GM12872 (cell line): ENCODE data around the gene TCAP.

Experiments used
- TF ChIP-seq, protein P1 (sequence below): IDR thresholded peaks from 3 replicates; pipeline ENCODE4 v1.5.1; 2011; ENCODE audit warnings: low read depth, mild to moderate bottlenecking, low read length, moderate library complexity; ENCODE audit not compliant: insufficient read depth

Gene TCAP

DNA sequence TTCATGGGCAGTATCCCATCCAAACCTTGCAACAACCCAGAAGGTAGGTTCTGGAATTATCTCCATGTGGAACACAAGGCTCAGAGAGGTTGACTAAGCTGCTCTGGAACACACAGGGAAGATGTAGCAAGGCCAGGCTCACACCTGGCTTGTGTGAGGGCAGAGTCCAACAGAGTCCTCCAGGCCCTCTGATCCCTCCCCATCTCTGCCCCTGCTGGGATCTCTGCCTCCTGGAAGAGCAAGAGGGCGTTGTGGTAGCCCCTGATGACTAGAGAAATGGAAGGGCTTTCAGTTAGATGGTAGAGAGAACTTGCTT, 45.4 kb upstream of the TCAP start:
- TF ChIP-seq, protein P1, sequence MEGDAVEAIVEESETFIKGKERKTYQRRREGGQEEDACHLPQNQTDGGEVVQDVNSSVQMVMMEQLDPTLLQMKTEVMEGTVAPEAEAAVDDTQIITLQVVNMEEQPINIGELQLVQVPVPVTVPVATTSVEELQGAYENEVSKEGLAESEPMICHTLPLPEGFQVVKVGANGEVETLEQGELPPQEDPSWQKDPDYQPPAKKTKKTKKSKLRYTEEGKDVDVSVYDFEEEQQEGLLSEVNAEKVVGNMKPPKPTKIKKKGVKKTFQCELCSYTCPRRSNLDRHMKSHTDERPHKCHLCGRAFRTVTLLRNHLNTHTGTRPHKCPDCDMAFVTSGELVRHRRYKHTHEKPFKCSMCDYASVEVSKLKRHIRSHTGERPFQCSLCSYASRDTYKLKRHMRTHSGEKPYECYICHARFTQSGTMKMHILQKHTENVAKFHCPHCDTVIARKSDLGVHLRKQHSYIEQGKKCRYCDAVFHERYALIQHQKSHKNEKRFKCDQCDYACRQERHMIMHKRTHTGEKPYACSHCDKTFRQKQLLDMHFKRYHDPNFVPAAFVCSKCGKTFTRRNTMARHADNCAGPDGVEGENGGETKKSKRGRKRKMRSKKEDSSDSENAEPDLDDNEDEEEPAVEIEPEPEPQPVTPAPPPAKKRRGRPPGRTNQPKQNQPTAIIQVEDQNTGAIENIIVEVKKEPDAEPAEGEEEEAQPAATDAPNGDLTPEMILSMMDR = no peak

DNA sequence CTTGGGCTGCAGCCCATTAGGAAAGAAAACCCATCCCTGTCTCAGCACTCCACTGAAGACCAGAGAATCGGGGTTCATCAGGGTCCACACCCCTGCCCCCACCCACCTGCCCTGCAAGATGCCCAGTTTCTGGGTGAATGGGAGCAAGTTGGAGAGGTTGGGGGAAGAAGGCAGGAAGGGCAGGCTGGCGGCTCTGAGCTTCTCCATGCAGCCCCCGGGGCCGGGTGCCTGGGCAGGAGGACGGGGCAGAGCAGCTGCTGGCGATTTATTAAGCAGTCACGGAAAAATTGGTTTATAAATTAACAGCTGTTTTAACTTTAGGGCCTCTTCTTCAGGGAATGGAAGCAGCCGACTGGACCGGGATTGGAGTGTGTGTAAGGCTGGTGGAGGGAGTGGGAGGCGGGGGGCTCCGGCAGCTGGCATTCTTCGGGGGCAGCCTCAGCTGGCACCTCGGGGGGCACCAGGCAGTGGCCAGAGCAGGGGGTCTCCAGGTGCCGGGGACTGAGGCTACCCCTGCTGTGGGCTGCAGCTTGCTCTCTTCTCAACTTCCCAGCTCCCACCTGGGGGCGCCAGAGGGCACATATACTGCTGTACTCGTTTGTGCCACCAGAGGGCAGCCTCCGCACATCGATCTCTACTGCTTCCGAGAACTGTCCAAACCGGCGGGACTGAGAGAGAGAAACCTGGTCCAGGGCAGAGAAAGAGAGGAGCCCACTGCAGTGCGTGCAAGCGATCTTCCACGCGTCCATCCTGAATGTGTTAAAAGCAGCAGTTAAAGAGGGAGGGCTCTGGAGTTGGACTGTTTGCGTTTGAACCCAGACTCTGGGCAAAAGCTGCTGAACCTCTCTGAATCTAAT, 43.4 kb upstream of the TCAP start:
- TF ChIP-seq, protein P1 = peak; percentile 100

DNA sequence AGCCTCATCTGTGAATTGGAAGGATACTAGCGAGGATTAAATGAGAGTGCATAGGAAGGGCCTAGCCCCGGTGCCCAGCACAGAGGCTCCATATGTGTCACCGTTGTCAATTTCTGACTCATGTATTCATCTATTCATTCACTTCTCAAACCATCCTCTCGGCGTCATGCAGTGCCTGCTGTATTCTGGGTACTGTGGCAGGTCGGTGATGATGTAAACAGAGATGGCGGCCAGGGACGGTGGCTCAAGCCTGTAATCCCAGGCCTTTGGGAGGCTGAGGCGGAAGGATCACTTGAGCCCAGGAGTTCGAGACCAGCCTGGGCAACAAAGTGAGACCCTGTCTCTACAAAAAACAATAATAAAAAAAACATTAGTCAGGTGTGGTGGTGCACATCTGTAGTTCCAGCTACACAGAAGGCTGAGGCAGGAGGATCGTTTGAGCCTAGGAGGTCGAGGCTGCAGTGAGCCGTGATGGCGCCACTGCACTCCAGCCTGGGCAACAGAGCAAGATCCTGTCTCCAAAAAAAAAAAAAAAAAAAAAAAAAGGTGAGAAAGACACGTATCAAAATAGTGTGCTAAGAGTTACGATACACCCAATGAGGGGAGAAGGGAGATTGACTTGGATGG, 42.7 kb upstream of the TCAP start:
- TF ChIP-seq, protein P1 = no peak

DNA sequence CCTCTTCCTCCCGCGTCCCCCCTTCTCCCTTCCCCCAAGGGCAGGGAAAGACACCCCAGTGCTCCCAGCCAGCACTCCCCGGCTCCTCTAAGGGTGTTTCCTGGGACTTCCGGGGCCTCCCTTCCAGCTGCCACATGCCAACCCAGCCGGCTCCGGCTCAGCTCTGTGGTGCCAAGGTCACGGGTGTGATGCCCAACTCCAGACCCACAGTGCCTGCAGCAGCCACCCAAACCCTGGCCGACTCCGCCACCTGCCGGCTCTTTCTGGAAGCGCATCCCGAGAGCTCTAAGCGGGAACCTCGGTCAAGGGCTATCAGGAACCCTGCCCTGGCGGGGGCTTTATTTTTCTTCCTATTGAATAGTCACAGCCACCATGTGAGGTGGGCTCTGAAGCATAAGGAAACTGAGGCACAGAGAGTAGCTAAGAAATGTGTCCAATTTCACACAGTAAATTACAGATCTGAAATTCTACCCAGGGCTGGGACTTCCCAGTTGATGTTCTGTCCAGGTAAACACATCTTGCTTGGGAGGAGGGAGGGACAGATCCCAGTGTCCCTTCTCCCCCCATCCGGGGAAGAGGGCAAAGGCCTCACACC, 41.7 kb upstream of the TCAP start:
- TF ChIP-seq, protein P1 = peak; percentile 93

DNA sequence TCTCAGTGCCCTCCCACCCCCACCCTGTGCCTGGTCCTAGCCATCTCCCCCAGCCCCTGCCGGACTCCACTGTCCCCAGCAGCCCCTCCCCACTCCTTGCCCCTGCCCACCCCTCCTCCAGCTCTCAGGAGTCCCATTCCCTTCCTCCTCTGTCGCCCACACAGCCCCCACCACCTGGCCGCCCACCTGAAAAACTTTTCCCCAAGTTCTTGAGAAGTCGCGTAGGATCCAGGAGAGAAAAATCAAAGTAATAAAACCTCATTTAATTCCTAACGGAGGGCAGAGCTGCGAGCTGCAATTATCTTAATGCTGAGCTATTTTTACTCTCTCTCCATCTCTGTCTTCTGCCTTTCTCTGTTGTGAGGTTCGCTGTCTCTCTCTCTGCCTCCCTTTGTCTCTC, 40.8 kb upstream of the TCAP start:
- TF ChIP-seq, protein P1 = no peak

DNA sequence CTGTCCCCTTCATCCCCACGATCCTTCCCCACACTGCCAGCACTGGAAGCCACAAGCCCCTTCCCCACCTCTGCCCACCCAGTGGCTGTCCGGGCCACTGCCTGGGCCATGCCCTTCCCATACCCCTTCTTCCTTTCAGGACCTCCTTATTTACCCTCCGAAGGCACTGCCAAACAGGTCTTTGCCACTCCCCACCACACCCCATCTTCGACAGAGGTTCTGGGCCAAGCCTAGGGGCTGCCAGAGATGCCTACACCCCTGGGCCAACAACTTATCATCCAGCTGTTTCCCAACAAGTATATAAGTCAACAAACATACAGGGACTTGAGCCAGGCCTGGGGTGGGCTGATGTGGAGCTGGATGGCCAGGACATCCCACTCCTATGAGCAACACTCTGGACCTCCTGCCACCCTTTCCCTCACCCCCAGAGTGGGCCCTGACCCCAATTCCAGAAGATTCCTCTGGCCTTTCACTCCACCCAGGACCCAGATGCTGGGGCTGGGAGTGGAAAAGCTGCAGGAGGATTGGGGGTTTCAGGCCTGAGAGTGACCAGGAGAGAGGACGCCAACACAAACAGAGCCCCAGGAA, 39.9 kb upstream of the TCAP start:
- TF ChIP-seq, protein P1 = no peak
